ENCODE measurements around the gene CALHM1. TPM values are rescaled to one million over a fixed set of nuclear protein-coding genes. Genes with fewer than 3 reads are reported as not detected.

CALHM1 gene
- total and polyA plus RNA-seq, 2 experiments from 2014 or later: 0.11 TPM; not detected in 1

DNA sequence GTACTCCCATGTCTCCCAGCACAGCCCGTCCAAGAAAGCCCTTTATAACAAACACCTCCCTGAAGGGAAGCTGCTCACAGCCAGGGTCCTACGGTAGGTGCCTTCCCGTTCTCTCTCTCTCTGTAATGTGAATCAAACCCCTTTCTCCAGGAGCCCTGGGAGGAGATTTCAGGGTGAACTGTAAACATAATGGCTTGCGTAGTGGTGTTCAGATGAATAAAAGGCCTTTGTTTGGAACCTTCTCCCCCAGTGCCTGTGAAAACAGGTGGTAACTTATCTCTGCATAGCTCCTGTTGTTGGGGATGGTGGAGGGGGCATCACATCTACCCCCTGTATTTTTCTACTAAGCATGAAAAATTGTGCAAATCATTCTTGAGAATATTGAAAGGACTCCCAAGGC, 18.9 kb downstream of the CALHM1 start (continued):
- no peak for TF ChIP-seq ZNF462 (CRISPR knock-in tag; IDR thresholded peaks at IDR 0.05)
- TF ChIP-seq ZNF114 (CRISPR knock-in tag; IDR thresholded peaks at IDR 0.05): no peak

DNA sequence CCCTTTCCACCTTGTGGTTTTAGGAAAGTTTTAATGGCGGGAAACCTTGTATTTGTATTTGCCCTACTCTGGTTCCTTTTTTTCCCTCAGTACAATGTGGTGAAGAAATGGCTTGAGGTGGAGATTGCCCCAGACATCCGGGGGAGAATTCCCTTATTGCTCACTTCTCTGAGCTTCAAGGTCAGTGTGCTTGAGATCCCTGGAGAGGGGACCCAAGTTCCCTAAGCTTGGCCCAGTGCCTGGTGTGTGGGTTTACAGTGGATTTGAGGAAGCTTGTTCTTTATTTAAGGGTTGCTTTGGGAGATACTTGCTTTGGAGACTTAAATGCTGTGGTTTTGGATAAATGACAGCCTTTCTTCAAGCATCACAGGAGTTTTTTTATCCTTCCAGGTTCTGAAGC, 24.8 kb downstream of the CALHM1 start:
- peaks cover 14% of the 10 kb centered on the region for H4K20me1 ChIP-seq (replicated peaks; ENCODE audit: insufficient read depth)
- H3K36me3 ChIP-seq (ENCODE audit: insufficient read depth): peaks cover 79% of the 10 kb centered on the region
- H3K9me2 ChIP-seq (ENCODE audit: insufficient read depth): no peaks in the 10 kb centered on the region
- H3K4me2 ChIP-seq: no peak overlapping the region
- ATAC-seq: no peak
- Mint-ChIP-seq H3K27ac (no peak overlapping the region), H3K36me3 (ENCODE audit: low read depth) (peaks cover 89% of the 10 kb centered on the region), H3K4me1 (no peaks in the 10 kb centered on the region), H3K9me3 (no peaks in the 10 kb centered on the region; the same call in 2 of the 3 replicates), H3K27me3 (ENCODE audit: insufficient read depth, low read depth, poor library complexity) (peaks cover 9% of the 10 kb centered on the region), H3K4me3 (no peak overlapping the region)
- H3K27ac ChIP-seq (ENCODE audit: low read depth): no peak overlapping the region
- no peaks in the 10 kb centered on the region for H3K79me2 ChIP-seq (replicated peaks; ENCODE audit: insufficient read depth)
- H3K4me1 ChIP-seq (ENCODE audit: insufficient read depth): no peaks in the 10 kb centered on the region
- DNase-seq (ENCODE audit: low spot score): no peak
- no peaks in the 10 kb centered on the region; the same call in 1 of the 2 replicates for H3F3A ChIP-seq (replicated peaks; ENCODE audit: low read depth)
- no peak overlapping the region for H2AFZ ChIP-seq
- no peak overlapping the region for H3K4me3 ChIP-seq
- H3K27me3 ChIP-seq (ENCODE audit: insufficient read depth): no peaks in the 10 kb centered on the region
- TF ChIP-seq, protein P1, sequence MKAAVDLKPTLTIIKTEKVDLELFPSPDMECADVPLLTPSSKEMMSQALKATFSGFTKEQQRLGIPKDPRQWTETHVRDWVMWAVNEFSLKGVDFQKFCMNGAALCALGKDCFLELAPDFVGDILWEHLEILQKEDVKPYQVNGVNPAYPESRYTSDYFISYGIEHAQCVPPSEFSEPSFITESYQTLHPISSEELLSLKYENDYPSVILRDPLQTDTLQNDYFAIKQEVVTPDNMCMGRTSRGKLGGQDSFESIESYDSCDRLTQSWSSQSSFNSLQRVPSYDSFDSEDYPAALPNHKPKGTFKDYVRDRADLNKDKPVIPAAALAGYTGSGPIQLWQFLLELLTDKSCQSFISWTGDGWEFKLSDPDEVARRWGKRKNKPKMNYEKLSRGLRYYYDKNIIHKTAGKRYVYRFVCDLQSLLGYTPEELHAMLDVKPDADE (IDR thresholded peaks at IDR 0.05): no peak
- no peak for TF ChIP-seq ZNF462 (CRISPR knock-in tag; IDR thresholded peaks at IDR 0.05)
- TF ChIP-seq CTCF (conservative IDR thresholded peaks at IDR 0.05; ENCODE audit: low read depth in 2 of 2): no peak
- TF ChIP-seq ZNF331 (CRISPR knock-in tag; IDR thresholded peaks at IDR 0.05; ENCODE audit: low read depth): no peak
- no peak for TF ChIP-seq STAT1 (IDR thresholded peaks at IDR 0.05; ENCODE audit: unreplicated experiment)
- no peak for TF ChIP-seq POLR2AphosphoS5 (IDR thresholded peaks at IDR 0.05; ENCODE audit: low read depth)
